Measurements from ENCODE around the gene PCDH9.

DNA sequence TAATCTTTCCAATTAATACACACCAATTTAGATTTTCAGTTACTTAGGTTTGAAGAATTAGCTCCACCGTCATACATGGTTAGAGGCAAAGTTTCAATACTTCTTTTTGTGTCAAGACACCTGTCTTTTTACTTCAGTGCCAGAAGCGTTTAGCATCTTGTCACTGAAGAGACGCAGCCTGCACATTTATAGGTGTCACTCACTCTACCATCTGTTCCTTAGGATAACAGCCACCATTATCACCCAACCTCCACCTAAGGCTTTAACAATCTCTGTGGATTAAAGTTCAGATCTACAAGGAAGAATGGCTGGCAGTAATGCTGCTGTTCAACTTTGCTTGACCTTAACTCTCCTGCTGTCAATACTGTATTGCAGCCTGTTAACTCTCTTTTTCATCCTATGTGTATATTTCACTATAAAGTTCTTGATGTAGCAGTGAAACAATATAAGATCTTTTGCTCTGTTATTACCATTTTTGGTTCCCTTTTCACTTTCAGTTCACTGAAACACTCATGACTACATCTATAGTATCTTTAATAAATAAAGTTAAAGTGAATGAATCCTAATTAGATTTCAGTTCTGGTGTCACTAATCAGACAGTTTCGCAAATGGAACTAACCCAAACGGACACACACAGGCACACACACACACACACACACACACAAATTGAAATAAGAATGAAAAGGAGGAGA is 435.6 kb downstream of the PCDH9 start:
- TF ChIP-seq POLR2A (IDR thresholded peaks at IDR 0.05; ENCODE audit: low read depth, low read length) = no peak
- TF ChIP-seq, protein P1, sequence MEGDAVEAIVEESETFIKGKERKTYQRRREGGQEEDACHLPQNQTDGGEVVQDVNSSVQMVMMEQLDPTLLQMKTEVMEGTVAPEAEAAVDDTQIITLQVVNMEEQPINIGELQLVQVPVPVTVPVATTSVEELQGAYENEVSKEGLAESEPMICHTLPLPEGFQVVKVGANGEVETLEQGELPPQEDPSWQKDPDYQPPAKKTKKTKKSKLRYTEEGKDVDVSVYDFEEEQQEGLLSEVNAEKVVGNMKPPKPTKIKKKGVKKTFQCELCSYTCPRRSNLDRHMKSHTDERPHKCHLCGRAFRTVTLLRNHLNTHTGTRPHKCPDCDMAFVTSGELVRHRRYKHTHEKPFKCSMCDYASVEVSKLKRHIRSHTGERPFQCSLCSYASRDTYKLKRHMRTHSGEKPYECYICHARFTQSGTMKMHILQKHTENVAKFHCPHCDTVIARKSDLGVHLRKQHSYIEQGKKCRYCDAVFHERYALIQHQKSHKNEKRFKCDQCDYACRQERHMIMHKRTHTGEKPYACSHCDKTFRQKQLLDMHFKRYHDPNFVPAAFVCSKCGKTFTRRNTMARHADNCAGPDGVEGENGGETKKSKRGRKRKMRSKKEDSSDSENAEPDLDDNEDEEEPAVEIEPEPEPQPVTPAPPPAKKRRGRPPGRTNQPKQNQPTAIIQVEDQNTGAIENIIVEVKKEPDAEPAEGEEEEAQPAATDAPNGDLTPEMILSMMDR (conservative IDR thresholded peaks at IDR 0.05; ENCODE audit: low read depth, low read length) = no peak
- TF ChIP-seq, protein P2, sequence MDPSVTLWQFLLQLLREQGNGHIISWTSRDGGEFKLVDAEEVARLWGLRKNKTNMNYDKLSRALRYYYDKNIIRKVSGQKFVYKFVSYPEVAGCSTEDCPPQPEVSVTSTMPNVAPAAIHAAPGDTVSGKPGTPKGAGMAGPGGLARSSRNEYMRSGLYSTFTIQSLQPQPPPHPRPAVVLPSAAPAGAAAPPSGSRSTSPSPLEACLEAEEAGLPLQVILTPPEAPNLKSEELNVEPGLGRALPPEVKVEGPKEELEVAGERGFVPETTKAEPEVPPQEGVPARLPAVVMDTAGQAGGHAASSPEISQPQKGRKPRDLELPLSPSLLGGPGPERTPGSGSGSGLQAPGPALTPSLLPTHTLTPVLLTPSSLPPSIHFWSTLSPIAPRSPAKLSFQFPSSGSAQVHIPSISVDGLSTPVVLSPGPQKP (IDR thresholded peaks at IDR 0.05; ENCODE audit: borderline replicate concordance, low read depth, low read length) = no peak
- TF ChIP-seq FOS (IDR thresholded peaks at IDR 0.05; ENCODE audit: low read depth, low read length) = no peak
- TF ChIP-seq CEBPB (IDR thresholded peaks at IDR 0.05; ENCODE audit: low read depth, low read length) = no peak
- TF ChIP-seq MAFK (IDR thresholded peaks at IDR 0.05; ENCODE audit: low read depth, low read length) = no peak
- TF ChIP-seq RAD21 (IDR thresholded peaks at IDR 0.05; ENCODE audit: low read length) = no peak
- TF ChIP-seq NFE2L2 (IDR thresholded peaks at IDR 0.05; ENCODE audit: low read depth, low read length) = no peak
- TF ChIP-seq, protein P3, sequence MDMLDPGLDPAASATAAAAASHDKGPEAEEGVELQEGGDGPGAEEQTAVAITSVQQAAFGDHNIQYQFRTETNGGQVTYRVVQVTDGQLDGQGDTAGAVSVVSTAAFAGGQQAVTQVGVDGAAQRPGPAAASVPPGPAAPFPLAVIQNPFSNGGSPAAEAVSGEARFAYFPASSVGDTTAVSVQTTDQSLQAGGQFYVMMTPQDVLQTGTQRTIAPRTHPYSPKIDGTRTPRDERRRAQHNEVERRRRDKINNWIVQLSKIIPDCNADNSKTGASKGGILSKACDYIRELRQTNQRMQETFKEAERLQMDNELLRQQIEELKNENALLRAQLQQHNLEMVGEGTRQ (IDR thresholded peaks at IDR 0.05; ENCODE audit: low read depth, low read length) = no peak

Measured in IMR-90 (cell line).